Endodermal cell (in vitro differentiated cells): ENCODE results near the gene OR13D1. TPM values are rescaled to one million over a fixed set of nuclear protein-coding genes. Genes with fewer than 3 reads are reported as not detected.

Experiments used
- DNase-seq: peaks from one replicate; pipeline ENCODE4 v3.0.0-alpha.2; 2017
- H3K27ac ChIP-seq: 2 replicates; pipeline ENCODE4 v1.5.1; 2013; ENCODE audit warnings: mild to moderate bottlenecking, low read depth, low read length, moderate library complexity
- H3K27me3 ChIP-seq: 2 replicates; pipeline ENCODE4 v1.6.1; 2013; ENCODE audit warnings: mild to moderate bottlenecking, low read length, moderate library complexity; ENCODE audit not compliant: insufficient read depth, control insufficient read depth, poor library complexity, severe bottlenecking
- H3K36me3 ChIP-seq: 2 replicates; pipeline ENCODE4 v1.7.0; 2013; ENCODE audit warnings: mild to moderate bottlenecking, low read length, moderate library complexity; ENCODE audit not compliant: control insufficient read depth, insufficient read depth
- H3K4me1 ChIP-seq: one replicate; pipeline ENCODE4 v1.7.0; 2013; ENCODE audit warnings: low read length; ENCODE audit not compliant: control insufficient read depth, insufficient read depth
- H3K4me3 ChIP-seq: 2 replicates; pipeline ENCODE4 v1.5.1; 2013; ENCODE audit warnings: mild to moderate bottlenecking, low read length, moderate library complexity
- H3K9ac ChIP-seq: 2 replicates; pipeline ENCODE4 v1.6.1; 2013; ENCODE audit warnings: mild to moderate bottlenecking, low read length, moderate library complexity; ENCODE audit not compliant: poor library complexity, severe bottlenecking; ENCODE audit errors: extremely low read depth
- H3K9me3 ChIP-seq: 2 replicates; pipeline ENCODE4 v1.6.1; 2013; ENCODE audit warnings: mild to moderate bottlenecking, low read length, moderate library complexity; ENCODE audit not compliant: control insufficient read depth
- H3K27ac Mint-ChIP-seq: 2 replicates; pipeline ENCODE4 v1.8.0; 2020; ENCODE audit warnings: mixed read lengths
- H3K27me3 Mint-ChIP-seq: 2 replicates; pipeline ENCODE4 v1.8.0; 2021; ENCODE audit warnings: mild to moderate bottlenecking, mixed read lengths; ENCODE audit not compliant: insufficient read depth
- H3K36me3 Mint-ChIP-seq: 2 replicates; pipeline ENCODE4 v1.8.0; 2020; ENCODE audit warnings: low read depth, mixed read lengths
- H3K4me1 Mint-ChIP-seq: 2 replicates; pipeline ENCODE4 v1.8.0; 2020; ENCODE audit warnings: mixed read lengths
- H3K4me3 Mint-ChIP-seq: 2 replicates; pipeline ENCODE4 v1.8.0; 2020; ENCODE audit warnings: mild to moderate bottlenecking, moderate library complexity, mixed read lengths
- H3K9me3 Mint-ChIP-seq: 2 replicates; pipeline ENCODE4 v1.8.0; 2020; ENCODE audit warnings: mild to moderate bottlenecking, mixed read lengths
- whole genome bisulfite sequencing, 2 experiments: methylation state at CpG; one replicate each; pipeline versions ENCODE4 v1.1.5 to v1.1.7; 2013; ENCODE audit warnings: missing lambda C conversion rate in 2 of 2, mixed read lengths in 1 of 2; ENCODE audit not compliant: insufficient coverage in 1 of 2, insufficient read length in 1 of 2; 5-methylcytosine and 5-hydroxymethylcytosine counted together
- total RNA-seq, 2 donors: library from RNA; stranded (reverse); fragmentation: NEBNext Ultra II Directional in 1 of 2; extraction: Animal tissue kit (Norgen Biotek cat#: 25700) in 1 of 2; gene quantifications; 2 replicates in 1 of 2; 3 replicates in 1 of 2; pipeline ENCODE4 v1.2.1, GENCODE V29; 2021
- TF ChIP-seq, protein P1 (sequence below): fragments of 200-600 bp; sonication (generic); conservative IDR thresholded peaks from 2 replicates; pipeline ENCODE4 v1.5.0; 2021; ENCODE audit warnings: antibody characterized with exemption, mild to moderate bottlenecking

OR13D1 gene
- total RNA-seq, 2 donors from 2014 or later = not detected

GRCh38 chr9:104740621-104741020, 46.3 kb downstream of the OR13D1 start:
- H3K27me3 Mint-ChIP-seq = peaks cover 35% of the 10 kb centered on the region
- peaks cover 29% of the 10 kb centered on the region for H3K27me3 ChIP-seq
- H3K4me1 ChIP-seq = peaks cover 2% of the 10 kb centered on the region
- H3K27ac Mint-ChIP-seq = no peak overlapping the region
- no peak overlapping the region for H3K4me3 Mint-ChIP-seq
- no peaks in the 10 kb centered on the region for H3K9me3 Mint-ChIP-seq
- H3K4me1 Mint-ChIP-seq = peaks cover 11% of the 10 kb centered on the region
- TF ChIP-seq, protein P1, sequence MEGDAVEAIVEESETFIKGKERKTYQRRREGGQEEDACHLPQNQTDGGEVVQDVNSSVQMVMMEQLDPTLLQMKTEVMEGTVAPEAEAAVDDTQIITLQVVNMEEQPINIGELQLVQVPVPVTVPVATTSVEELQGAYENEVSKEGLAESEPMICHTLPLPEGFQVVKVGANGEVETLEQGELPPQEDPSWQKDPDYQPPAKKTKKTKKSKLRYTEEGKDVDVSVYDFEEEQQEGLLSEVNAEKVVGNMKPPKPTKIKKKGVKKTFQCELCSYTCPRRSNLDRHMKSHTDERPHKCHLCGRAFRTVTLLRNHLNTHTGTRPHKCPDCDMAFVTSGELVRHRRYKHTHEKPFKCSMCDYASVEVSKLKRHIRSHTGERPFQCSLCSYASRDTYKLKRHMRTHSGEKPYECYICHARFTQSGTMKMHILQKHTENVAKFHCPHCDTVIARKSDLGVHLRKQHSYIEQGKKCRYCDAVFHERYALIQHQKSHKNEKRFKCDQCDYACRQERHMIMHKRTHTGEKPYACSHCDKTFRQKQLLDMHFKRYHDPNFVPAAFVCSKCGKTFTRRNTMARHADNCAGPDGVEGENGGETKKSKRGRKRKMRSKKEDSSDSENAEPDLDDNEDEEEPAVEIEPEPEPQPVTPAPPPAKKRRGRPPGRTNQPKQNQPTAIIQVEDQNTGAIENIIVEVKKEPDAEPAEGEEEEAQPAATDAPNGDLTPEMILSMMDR = no peak
- no peak overlapping the region for H3K9ac ChIP-seq
- no peak overlapping the region for H3K4me3 ChIP-seq
- H3K27ac ChIP-seq = no peak overlapping the region
- no peaks in the 10 kb centered on the region for H3K9me3 ChIP-seq
- no peak for DNase-seq
- no peaks in the 10 kb centered on the region for H3K36me3 Mint-ChIP-seq
- H3K36me3 ChIP-seq = no peaks in the 10 kb centered on the region
- 93% methylated on average over 1 of the region's 1 CpG; no CpG with 5 or more reads in 1 of the 2 experiments for WGBS, 2 experiments

DNA sequence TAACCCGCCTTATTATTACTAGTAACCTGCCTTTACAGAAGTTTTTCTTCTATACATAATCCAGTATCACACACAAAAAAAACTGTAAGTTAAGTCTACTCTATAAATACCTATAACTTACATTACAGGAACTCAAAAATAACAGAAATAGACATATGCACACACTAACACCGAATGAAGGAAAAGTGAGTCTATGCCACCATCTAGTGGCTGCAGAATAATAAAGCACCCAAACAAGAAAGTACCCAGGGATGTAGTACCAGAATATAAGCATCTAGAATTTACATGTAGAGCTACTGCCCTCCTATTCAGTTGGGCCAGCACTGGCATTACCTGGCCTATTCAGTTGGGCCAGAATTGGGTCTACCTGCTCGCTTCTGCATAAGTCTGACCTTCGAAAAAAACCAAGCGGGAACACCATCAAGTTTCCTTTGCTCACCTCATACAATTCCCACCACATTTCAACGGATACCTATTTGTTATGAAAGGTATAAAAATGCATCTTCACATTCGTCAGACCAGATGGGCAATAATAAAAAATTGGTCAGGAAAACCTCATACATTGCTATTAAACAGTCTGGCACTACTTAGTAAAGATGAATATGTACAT, 49.2 kb downstream of the OR13D1 start:
- Histone ChIP-seq H3K4me3 (no peak overlapping the region), H3K9ac (no peak overlapping the region), H3K9me3 (no peaks in the 10 kb centered on the region), H3K27me3 (peaks cover 16% of the 10 kb centered on the region), H3K27ac (no peak overlapping the region), H3K36me3 (no peaks in the 10 kb centered on the region), H3K4me1 (peaks cover 2% of the 10 kb centered on the region)
- H3K4me3 Mint-ChIP-seq = no peak overlapping the region
- no peaks in the 10 kb centered on the region for H3K36me3 Mint-ChIP-seq
- H3K27ac Mint-ChIP-seq = no peak overlapping the region
- WGBS, 2 experiments = 18 to 43% methylated on average over 4 to 7 of the region's 7 CpGs
- peaks cover 16% of the 10 kb centered on the region for H3K27me3 Mint-ChIP-seq
- TF ChIP-seq, protein P1 = peak; percentile 91
- peak; percentile 58 for DNase-seq
- H3K4me1 Mint-ChIP-seq = peaks cover 25% of the 10 kb centered on the region
- no peaks in the 10 kb centered on the region for H3K9me3 Mint-ChIP-seq

Other genes starting within 250 kb of the OR13D1 start
- not detected for gene OR13F1, start 190.3 kb upstream of the OR13D1 start, total RNA-seq
- gene OR13C4, start 167.3 kb upstream of the OR13D1 start, total RNA-seq = not detected
- gene OR13C3, start 157.7 kb upstream of the OR13D1 start, total RNA-seq = not detected
- gene OR13C8, start 125.3 kb upstream of the OR13D1 start, total RNA-seq = not detected
- gene OR13C5, start 95.1 kb upstream of the OR13D1 start, total RNA-seq = not detected
- gene OR13C2, start 88.9 kb upstream of the OR13D1 start, total RNA-seq = not detected
- not detected for gene OR13C9, start 76.3 kb upstream of the OR13D1 start, total RNA-seq
- 10 to 100 TPM; 18.8 to 20.5 TPM for gene NIPSNAP3A, start 53.2 kb downstream of the OR13D1 start, total RNA-seq
- gene NIPSNAP3B, start 69.6 kb downstream of the OR13D1 start, total RNA-seq = 1 to 10 TPM in 1 of 2 donors, under 1 TPM in 1; 0.91 to 1.7 TPM
- 10 to 100 TPM; 21.6 to 34.8 TPM for gene ABCA1, start 233.6 kb downstream of the OR13D1 start, total RNA-seq